Naive B cell (primary cell): ENCODE data around the gene CAPZB. TPM values are rescaled to one million over a fixed set of nuclear protein-coding genes. Genes with fewer than 3 reads are reported as not detected.

Experiments used
- ATAC-seq, 2 donors: fragments of 150-1000 bp; cut with Tn5 transposase; 2 replicates each; pipeline ENCODE4 v1.10.0; 2021; ENCODE audit warnings: low read depth in 2 of 2, mild to moderate bottlenecking in 2 of 2, moderate library complexity in 2 of 2
- DNase-seq: peaks from one replicate; pipeline ENCODE4 v3.0.0; 2022
- H3K27ac Mint-ChIP-seq, 6 donors: one replicate each; pipeline ENCODE4 v1.8.0; 2020 to 2022; ENCODE audit warnings: mild to moderate bottlenecking in 6 of 6, mixed read lengths in 6 of 6, moderate library complexity in 5 of 6, inconsistent platforms in 2 of 6
- H3K27me3 Mint-ChIP-seq, 3 donors: one replicate each; pipeline ENCODE4 v1.8.0; 2021 to 2022; ENCODE audit warnings: mixed read lengths in 3 of 3, mild to moderate bottlenecking in 1 of 3
- H3K36me3 Mint-ChIP-seq, 2 donors: one replicate each; pipeline ENCODE4 v1.8.0; 2020 to 2022; ENCODE audit warnings: mixed read lengths in 2 of 2, inconsistent platforms in 1 of 2, mild to moderate bottlenecking in 1 of 2
- H3K4me1 Mint-ChIP-seq, 3 donors: one replicate each; pipeline ENCODE4 v1.8.0; 2020 to 2022; ENCODE audit warnings: mixed read lengths in 3 of 3, inconsistent platforms in 1 of 3, mild to moderate bottlenecking in 1 of 3, moderate library complexity in 1 of 3
- H3K4me3 Mint-ChIP-seq, 8 donors: one replicate each; pipeline ENCODE4 v1.8.0; 2020 to 2022; ENCODE audit warnings: mild to moderate bottlenecking in 8 of 8, mixed read lengths in 8 of 8, moderate library complexity in 8 of 8, inconsistent platforms in 2 of 8
- H3K9me3 Mint-ChIP-seq, 7 donors: one replicate each; pipeline ENCODE4 v1.8.0; 2020 to 2022; ENCODE audit warnings: mixed read lengths in 7 of 7, mild to moderate bottlenecking in 5 of 7, inconsistent platforms in 2 of 7, moderate library complexity in 1 of 7
- polyA plus RNA-seq, 6 donors: library from polyadenylated mRNA; unstranded; fragments of 300-500 nt; fragmentation: Illumina TruSeq; gene quantifications; one replicate each; pipeline ENCODE4 v1.2.3, GENCODE V29; 2021; ENCODE audit warnings: low read depth in 6 of 6

CAPZB gene
- polyA plus RNA-seq, 6 donors from 2014 or later = 328 to 445 (median 382) TPM

DNA sequence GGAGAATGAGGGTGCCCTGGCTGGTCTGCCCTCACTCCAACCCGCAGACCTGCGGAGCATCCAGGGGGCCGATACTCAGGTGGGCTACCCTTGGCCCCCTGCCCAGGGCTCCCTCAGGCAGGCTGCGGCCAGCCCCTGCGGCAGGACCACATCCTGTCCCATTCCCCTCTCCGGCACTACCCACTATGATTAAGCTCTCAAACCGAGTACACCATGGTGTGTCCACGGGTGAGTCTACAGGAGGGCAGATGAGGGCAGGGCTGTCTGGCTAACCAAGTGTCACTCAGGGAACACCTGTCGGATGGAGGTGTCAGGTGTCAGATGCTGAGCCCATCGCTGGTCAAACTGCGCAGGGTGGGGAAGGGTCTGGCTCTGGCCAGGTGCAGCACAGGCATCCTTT is 126.0 kb downstream of the CAPZB start:
- no peaks in the 10 kb centered on the region for H3K27me3 Mint-ChIP-seq
- no peaks in the 10 kb centered on the region for H3K9me3 Mint-ChIP-seq
- peaks cover under 1 to 7% of the 10 kb centered on the region in 2 donors for H3K36me3 Mint-ChIP-seq
- peaks cover 8 to 13% (median 12%) of the 10 kb centered on the region in 3 donors for H3K4me1 Mint-ChIP-seq
- ATAC-seq (no peak), DNase-seq (no peak)
- no peak overlapping the region for H3K27ac Mint-ChIP-seq
- no peak overlapping the region for H3K4me3 Mint-ChIP-seq

DNA sequence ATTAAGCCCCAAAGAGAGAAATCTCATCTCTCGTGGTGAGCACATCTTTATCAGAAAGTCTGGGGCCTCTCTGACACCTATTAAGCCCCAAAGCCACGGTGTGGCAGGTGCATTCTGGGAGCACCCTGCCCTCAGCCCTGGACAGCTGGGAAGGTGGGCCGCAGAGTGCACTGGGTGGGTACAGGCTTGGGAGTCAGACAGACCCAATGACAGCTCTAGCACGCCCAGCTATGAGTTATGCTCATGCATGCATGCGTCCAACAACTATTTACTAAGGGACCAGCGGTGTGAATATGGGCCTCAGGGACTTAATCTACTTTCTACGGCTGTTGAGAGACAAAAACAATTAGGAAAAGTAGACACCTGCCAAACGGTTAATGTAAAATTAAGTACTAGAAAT is 126.6 kb downstream of the CAPZB start:
- ATAC-seq (no peak), DNase-seq (no peak)
- Mint-ChIP-seq H3K4me1 (peaks cover 6 to 12% (median 11%) of the 10 kb centered on the region in 3 donors), H3K4me3 (no peak overlapping the region), H3K27ac (no peak overlapping the region), H3K9me3 (no peaks in the 10 kb centered on the region), H3K36me3 (peaks cover 0 to 7% of the 10 kb centered on the region in 2 donors), H3K27me3 (no peaks in the 10 kb centered on the region)

DNA sequence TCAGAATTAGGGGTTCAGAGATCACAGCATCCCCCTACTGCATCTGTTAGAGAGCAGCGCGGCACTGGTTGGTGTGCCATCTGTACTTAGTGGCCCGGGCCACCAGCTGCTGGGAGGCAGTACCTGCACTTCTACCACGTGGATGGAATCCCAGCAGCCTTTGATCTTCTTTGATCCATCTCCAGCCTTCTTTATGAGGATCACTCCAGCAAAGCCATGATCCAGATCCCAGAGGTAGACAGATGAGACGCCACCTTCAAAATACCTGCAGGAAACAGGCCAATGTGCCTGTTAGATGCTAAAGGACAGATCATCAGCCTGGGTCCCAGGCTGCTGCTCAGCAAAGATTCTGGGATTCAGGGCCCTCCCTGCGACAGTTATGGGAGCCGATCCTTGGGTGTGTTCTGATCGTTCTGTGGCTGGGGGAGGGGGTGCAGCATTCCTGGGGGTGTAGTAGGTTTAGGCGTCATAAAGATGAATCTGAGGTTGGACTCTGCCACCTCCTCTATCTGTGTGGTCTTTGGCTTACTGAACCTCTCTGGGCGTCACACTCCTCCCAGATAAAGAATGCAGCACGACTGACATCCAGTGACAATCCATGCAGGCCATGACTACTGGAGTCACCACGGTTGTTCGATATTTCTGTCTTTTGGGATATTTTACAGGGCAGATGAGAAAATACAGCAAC is 127.9 kb downstream of the CAPZB start:
- ATAC-seq = no peak
- Mint-ChIP-seq H3K27ac (peak overlapping the region in 2 of 6 donors; percentile 24 to 88), H3K36me3 (peaks cover 0 to 7% of the 10 kb centered on the region in 2 donors)

DNA sequence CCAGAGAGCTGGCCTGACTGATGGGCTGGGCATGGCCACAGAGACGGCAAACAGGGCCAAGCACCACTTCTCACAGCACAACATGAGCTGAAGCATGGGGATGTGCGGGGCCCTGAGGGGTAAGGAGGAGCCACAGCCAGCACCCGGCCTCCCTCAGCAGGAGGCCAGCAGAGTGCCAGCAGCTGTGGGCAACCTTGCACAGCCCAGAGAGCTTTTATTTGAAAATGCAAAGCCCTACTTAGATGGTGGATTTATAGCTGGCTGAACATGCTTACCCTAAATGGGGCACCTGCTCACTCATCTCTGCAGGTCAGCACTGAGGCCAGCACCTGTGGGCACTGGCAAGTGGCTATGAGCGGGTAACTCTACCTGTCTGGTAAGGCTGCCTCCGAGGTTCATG is 129.1 kb downstream of the CAPZB start:
- Mint-ChIP-seq H3K4me3 (no peak overlapping the region), H3K9me3 (no peaks in the 10 kb centered on the region), H3K4me1 (peaks cover 6 to 15% (median 10%) of the 10 kb centered on the region in 3 donors), H3K36me3 (peaks cover 0 to 7% of the 10 kb centered on the region in 2 donors), H3K27me3 (no peaks in the 10 kb centered on the region), H3K27ac (no peak overlapping the region)
- no peak for DNase-seq
- no peak for ATAC-seq

More for the DNA sequence above, 127.9 kb downstream of the CAPZB start:
- DNase-seq = no peak
- Mint-ChIP-seq H3K9me3 (no peaks in the 10 kb centered on the region), H3K4me3 (no peak overlapping the region), H3K4me1 (peaks cover 6 to 15% (median 12%) of the 10 kb centered on the region in 3 donors), H3K27me3 (no peaks in the 10 kb centered on the region)

DNA sequence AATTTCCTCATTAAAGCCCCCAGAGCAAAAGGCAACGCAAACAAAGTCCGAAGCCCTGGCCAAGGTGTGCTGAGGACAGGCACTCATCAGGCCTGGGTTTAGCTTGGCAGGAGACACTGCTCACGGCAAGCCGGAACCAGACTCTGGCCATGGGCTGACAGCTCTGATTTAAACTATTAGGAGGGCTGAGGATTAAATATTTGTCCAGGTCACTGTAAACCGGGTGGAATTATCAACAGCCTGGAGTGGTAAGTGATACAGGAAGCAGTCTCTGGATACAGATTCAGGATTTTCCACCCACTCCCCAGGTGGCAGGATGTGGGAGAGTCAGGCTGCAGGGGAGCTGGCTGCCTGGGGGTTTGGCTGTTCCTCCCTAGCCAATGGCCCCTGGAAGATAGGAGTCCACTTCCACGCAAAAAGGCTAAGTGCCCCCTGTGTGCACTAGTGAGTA is 130.8 kb downstream of the CAPZB start:
- Mint-ChIP-seq H3K36me3 (peaks cover 5 to 7% of the 10 kb centered on the region in 2 donors), H3K9me3 (no peaks in the 10 kb centered on the region), H3K27ac (no peak overlapping the region), H3K4me1 (peaks cover 2 to 6% (median 6%) of the 10 kb centered on the region in 3 donors), H3K4me3 (no peak overlapping the region), H3K27me3 (no peaks in the 10 kb centered on the region)
- ATAC-seq (no peak), DNase-seq (no peak)

DNA sequence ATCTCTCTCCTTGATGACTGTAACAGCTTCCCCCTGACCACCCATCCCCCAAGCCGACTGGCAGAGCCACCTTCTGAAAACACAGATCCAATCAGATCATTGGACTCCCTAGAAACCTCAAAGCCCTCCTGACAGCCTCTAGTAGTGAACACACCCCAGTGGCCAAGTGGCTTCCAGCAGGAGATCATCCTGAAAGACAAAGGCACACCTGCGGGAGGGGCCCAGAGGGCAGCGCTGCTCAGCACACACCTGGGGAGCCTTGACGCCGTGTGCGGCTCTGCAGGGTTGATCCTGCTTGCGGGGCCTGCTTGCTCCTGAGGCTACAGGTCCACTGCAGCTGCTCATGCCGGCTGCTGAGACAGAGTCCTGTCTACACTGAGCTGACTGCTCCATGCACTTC is 131.7 kb downstream of the CAPZB start:
- Mint-ChIP-seq H3K9me3 (no peaks in the 10 kb centered on the region), H3K27me3 (no peaks in the 10 kb centered on the region), H3K4me3 (no peak overlapping the region), H3K27ac (peak overlapping the region in 1 of 6 donors; percentile 32), H3K36me3 (peaks cover 5 to 7% of the 10 kb centered on the region in 2 donors), H3K4me1 (peaks cover 5 to 9% (median 6%) of the 10 kb centered on the region in 3 donors)
- ATAC-seq = no peak
- DNase-seq = no peak

DNA sequence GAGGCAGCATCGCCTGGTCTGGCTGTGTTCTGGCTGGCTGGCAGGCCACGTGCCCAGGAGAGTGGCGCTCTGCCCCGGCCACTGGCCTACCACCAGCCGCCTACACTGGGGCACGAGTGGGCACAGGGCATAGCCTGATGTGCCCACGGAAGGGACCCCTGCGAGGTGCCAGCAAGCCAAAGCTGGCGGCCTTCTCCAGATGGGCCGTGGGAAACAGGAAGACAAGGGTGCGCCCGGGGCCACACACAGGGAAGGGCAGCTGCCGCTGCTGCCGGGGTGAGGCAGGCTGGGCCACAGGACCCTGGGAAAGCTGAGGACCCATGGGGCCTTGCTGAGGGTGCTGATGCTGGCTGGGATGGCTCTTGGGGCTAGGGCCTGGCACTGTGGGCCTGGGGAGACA is 132.5 kb downstream of the CAPZB start:
- Mint-ChIP-seq H3K36me3 (peaks cover 5 to 7% of the 10 kb centered on the region in 2 donors), H3K27me3 (no peaks in the 10 kb centered on the region), H3K9me3 (no peaks in the 10 kb centered on the region), H3K4me3 (no peak overlapping the region), H3K27ac (no peak overlapping the region), H3K4me1 (peaks cover 6 to 12% (median 10%) of the 10 kb centered on the region in 3 donors)
- DNase-seq (no peak), ATAC-seq (no peak)

DNA sequence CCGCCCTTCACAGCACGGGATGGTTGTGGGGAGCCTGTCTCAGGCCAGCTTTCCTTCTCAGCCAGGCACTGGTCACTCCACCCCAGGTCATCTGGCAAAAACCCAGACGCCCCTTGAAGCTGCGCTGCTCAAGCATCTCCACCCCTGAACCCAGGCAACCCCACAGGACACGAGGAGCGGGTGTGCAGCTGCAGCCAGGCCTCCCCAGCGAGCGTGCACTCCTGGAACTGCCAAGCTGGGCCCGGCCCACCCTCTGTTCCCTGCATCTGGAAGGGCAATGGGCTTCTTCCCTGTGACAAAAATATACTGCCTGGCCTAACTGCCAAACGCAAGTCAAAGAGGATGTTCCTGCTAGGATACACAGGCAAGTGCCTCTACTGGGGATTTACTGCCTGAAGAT is 133.5 kb downstream of the CAPZB start:
- DNase-seq (no peak), ATAC-seq (no peak)
- Mint-ChIP-seq H3K4me3 (no peak overlapping the region), H3K27me3 (no peaks in the 10 kb centered on the region), H3K9me3 (no peaks in the 10 kb centered on the region), H3K36me3 (peaks cover 5 to 7% of the 10 kb centered on the region in 2 donors), H3K27ac (peak overlapping the region in 1 of 6 donors; percentile 57), H3K4me1 (peaks cover 6 to 15% (median 12%) of the 10 kb centered on the region in 3 donors)

DNA sequence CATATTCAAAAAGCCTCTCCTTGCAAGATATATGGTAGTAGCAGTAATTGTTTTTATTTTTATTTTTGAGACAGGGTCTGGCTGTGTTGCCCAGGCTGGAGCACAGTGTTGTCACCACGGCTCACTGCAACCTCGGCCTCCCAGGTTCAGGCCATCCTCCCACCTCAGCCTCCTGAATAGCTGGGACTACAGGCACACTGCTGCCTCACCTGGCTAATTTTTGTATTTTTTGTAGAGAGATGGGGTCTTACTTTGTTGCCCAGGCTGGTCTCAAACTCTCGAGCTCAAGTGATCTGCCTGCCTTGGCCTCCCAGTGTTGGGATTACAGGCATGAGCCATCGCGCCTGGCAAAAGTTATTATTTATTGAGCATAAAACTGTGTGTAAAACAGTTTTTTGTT is 134.8 kb downstream of the CAPZB start:
- ATAC-seq (no peak), DNase-seq (no peak)
- Mint-ChIP-seq H3K36me3 (peaks cover under 1 to 5% of the 10 kb centered on the region in 2 donors), H3K27me3 (no peaks in the 10 kb centered on the region), H3K4me1 (peaks cover 3 to 15% (median 12%) of the 10 kb centered on the region in 3 donors), H3K27ac (no peak overlapping the region), H3K9me3 (no peaks in the 10 kb centered on the region), H3K4me3 (no peak overlapping the region)

DNA sequence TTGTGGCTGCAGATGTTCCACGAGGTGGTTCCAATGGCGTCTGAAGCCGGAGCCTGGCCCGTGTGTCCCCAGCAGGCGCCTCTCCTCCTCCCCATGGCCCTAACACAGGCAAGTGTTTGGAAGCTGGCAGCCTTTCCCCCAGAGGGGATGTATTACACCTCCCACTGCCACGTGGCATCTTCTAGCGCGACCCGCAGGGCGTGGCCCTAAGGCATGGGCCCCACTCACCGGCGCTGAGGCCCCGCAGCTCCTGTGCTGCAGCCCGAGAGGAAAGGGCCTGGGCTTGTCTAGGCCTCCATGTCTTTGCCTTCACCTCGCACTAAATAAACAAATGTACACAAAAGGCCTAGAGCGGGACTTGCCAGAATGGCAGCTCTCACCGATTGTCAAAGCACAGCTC is 135.3 kb downstream of the CAPZB start:
- H3K4me3 Mint-ChIP-seq = no peak overlapping the region
- peak overlapping the region in 2 of 6 donors; percentile 83 to 90 for H3K27ac Mint-ChIP-seq
- peaks cover 3 to 15% (median 12%) of the 10 kb centered on the region in 3 donors for H3K4me1 Mint-ChIP-seq
- DNase-seq = no peak
- no peak for ATAC-seq
- no peaks in the 10 kb centered on the region for H3K9me3 Mint-ChIP-seq
- H3K27me3 Mint-ChIP-seq = no peaks in the 10 kb centered on the region
- H3K36me3 Mint-ChIP-seq = peaks cover 0 to 5% of the 10 kb centered on the region in 2 donors

DNA sequence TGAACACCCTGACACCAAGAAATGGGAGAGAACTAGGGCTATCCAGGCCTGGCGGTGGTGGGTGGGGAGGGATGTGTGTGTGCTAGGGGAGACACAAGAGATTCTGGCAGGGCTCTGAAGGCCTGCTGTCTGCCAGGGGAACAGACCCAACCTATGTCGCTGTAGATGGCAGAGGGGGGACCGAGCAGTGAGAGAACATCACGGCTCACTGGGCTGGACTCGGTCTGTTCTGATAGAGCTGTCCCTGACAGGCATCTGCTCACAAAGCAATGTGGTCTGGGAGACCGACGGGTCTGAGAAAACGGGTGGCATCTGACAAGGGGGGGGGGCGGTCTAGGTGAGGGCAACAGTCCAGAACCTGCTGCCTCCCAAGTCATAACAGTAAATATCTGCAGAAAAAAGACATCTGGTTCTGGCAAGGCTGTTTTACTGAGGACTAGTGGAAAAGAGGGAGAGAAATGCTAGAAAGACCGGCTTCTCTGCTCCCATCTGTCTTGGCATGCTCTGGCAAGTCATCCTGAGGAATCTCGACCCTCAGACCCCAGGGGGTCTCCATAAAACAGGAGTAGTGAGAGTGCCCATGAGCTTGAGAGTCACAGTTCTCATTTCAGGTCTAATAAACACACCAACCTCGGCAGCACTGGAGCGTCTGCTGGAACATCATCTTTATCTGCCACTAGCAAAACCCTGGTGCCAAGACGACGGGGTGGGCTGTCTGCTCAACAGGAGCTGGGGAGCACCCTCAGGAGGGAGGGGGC is 136.7 kb downstream of the CAPZB start:
- no peaks in the 10 kb centered on the region for H3K27me3 Mint-ChIP-seq
- H3K9me3 Mint-ChIP-seq = no peaks in the 10 kb centered on the region
- peaks cover 0 to 5% of the 10 kb centered on the region in 2 donors for H3K36me3 Mint-ChIP-seq
- no peak overlapping the region for H3K4me3 Mint-ChIP-seq
- peak overlapping the region in 3 of 6 donors; percentile 47 to 78 (median 68) for H3K27ac Mint-ChIP-seq
- DNase-seq (no peak), ATAC-seq (no peak)
- peaks cover 7 to 15% (median 12%) of the 10 kb centered on the region in 3 donors for H3K4me1 Mint-ChIP-seq

DNA sequence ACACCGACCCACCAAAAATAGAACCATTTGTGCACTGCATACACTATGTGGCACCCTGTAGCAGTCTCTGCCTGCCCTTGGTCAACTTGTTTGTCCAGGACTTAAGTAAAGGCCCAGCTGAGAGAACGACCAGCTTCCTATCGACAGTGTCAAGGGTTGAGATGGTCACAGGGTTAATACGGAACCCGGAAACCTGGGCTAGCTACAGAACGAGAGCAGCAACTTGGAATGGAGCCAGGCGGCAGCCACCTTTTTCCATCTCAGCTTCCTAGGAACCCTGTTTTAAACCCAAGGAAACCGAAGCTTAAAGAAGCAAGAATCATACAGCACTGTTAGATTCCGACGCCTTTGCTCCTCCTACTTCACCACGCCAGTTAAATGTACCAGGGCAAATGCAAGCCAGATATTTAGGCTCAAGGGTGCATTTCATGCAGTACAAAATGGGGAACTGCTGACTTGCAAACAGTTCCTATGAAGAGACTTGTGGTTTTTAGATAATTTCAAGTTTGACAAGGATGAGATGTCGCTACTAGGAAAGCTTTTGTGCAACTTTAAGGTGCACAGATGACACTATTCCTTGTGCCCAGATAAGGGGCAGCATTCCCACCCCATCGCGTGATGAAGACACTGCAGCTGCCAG is 137.7 kb downstream of the CAPZB start:
- ATAC-seq (peak; percentile 27 to 28), DNase-seq (no peak)
- H3K36me3 Mint-ChIP-seq = peaks cover 4 to 5% of the 10 kb centered on the region in 2 donors

DNA sequence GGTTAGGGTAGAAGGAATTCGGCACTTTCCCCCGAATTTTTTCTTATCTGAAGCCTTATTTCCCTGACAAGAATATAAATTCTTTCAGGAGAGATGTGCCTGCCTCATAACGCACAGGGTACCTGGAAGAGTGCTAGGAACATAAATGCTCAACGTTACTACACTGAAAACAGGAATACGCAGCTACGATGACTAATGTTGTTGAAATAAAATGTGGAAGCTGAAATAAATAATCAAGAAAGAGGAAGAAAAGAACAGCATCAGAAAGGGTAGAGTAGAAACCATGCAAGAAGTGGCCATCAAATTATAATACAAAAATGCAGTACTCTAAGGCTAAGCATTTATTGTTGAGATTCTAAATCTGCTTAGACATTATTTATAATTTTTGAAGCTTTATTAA is 139.3 kb downstream of the CAPZB start:
- DNase-seq (no peak), ATAC-seq (no peak)
- H3K4me1 Mint-ChIP-seq = peaks cover 16 to 20% (median 20%) of the 10 kb centered on the region in 3 donors
- H3K36me3 Mint-ChIP-seq = peaks cover 8 to 9% of the 10 kb centered on the region in 2 donors
- no peaks in the 10 kb centered on the region for H3K27me3 Mint-ChIP-seq
- no peaks in the 10 kb centered on the region for H3K9me3 Mint-ChIP-seq
- no peak overlapping the region for H3K4me3 Mint-ChIP-seq
- H3K27ac Mint-ChIP-seq = peak overlapping the region in 3 of 6 donors; percentile 6 to 56 (median 53)

More for the DNA sequence above, 137.7 kb downstream of the CAPZB start:
- H3K27ac Mint-ChIP-seq = peak overlapping the region in 2 of 6 donors; percentile 18 to 56
- H3K4me1 Mint-ChIP-seq = peaks cover 6 to 15% (median 12%) of the 10 kb centered on the region in 3 donors
- no peak overlapping the region for H3K4me3 Mint-ChIP-seq
- H3K9me3 Mint-ChIP-seq = no peaks in the 10 kb centered on the region
- H3K27me3 Mint-ChIP-seq = no peaks in the 10 kb centered on the region
